ENCODE data around the gene MROH2A.

MROH2A gene

GRCh38 chr2:233802132-233802815 is 24.1 kb downstream of the MROH2A start:
- DNase-seq: no peak

GRCh38 chr2:233803292-233803911 is 25.3 kb downstream of the MROH2A start:
- no peak for DNase-seq

GRCh38 chr2:233803994-233804393 is 25.9 kb downstream of the MROH2A start:
- no peak for DNase-seq

DNA sequence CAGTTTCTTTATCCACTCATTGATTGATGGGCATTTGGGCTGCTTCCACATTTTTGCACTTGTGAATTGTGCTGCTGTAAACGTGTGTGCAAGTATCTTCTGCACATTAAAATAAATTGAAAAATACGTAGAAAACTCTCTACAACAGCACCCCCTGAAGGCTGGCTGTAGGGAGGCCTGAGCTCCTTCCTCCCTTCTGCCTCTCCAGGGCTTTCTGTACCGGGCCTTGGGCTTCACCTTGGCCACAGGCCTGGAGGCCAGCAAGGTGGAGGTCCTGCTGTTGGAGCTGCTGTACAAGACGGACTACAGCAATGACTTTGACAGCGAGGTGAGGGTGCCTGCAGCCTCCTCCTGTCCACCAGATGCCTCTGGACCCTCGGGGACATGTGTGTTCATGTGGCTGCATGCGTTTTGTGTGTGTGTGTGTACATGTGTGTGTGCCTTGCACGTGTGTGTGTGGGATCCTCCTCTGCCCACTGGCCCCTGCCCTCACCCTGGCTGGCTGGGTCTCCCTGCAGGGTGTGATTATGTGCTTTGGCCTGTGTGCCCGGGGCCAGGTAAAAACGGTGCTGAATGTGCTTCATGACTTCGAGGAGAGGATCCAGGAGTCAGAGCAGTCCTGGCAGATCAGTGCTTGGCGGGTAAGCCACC is 29.2 kb downstream of the MROH2A start:
- DNase-seq: no peak

GRCh38 chr2:233807966-233808935 is 30.1 kb downstream of the MROH2A start:
- DNase-seq: no peak

GRCh38 chr2:233810385-233810784 is 32.3 kb downstream of the MROH2A start:
- DNase-seq: no peak

GRCh38 chr2:233811087-233811486 is 33.0 kb downstream of the MROH2A start:
- DNase-seq: no peak

GRCh38 chr2:233811732-233812131 is 33.6 kb downstream of the MROH2A start:
- DNase-seq: no peak

- DNase-seq: no peak
Measured at GRCh38 chr2:233813236-233814055, 35.3 kb downstream of the MROH2A start.

GRCh38 chr2:233814056-233814835 is 36.1 kb downstream of the MROH2A start:
- DNase-seq: no peak

GRCh38 chr2:233815861-233816260 is 37.7 kb downstream of the MROH2A start:
- no peak for DNase-seq

GRCh38 chr2:233816334-233816733 is 38.2 kb downstream of the MROH2A start:
- no peak for DNase-seq

DNA sequence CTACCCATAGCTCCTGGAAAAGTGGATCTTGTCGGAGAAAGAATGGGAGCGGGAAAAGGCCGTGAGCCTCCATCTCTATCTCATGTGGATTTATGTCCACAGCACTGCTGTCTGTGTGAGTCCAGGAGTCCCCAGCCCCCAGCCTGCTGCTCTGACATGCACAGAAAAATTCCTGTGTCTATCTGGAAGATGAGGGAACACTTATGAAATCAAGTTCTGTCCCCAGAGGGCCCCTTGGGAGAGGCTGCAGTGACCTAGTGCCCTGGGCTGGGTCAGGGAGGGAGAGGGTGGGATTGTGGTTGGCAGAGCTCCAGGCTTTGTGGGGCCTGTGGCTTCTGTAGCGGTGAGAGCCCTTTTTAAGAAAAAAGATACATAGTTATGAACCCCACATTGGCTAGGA is 38.6 kb downstream of the MROH2A start:
- no peak for DNase-seq

DNA sequence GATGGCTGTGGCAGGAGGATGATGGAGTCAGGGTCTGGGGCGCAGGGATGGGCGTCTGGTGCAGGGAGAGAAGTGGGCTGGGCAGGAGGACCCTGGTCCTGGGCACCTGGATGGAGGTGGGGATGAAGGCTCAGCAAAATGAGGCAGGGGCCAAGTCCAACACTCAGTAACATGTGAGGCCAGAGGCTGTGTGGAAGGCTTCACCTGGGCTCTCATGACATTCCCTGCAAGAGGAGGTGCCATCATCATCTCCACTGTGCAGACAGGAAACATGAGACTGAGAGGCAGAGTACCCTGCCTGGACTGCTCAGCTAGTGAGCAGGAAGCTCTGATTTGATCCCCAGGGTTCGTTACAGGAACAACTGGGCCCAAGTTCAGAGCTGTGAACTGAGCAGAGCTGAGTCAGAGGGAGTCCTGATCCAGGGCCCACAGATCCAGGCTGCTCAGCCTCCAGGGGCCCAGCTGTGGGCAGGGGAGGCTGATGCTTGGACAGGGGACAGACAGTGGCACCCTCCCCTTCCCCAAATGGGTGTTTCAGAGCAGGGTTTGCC is 39.3 kb downstream of the MROH2A start:
- DNase-seq: no peak

GRCh38 chr2:233817995-233818638 is 40.0 kb downstream of the MROH2A start:
- DNase-seq: no peak

- DNase-seq: no peak
Measured at GRCh38 chr2:233818639-233819621, 40.8 kb downstream of the MROH2A start.

- no peak for DNase-seq
Measured at GRCh38 chr2:233819884-233820773, 42.0 kb downstream of the MROH2A start.

DNA sequence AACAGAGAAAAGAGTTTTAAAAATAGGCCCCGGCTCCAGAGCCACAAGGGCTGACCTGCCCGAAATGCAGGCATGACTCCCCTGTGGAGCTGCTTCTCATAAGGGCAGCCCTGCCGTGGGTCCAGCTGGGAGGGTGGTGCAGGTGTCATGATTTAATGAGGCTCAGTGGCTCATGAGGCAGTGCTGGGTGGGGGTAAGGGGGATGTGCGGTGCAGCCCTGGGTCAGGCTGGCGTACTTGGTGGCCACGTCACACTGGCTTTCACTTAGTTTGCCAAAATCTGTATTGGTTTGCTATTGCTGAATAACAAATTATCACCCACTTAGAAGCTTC is 42.6 kb downstream of the MROH2A start:
- no peak for DNase-seq

Data from activated CD4-positive, alpha-beta T cell treated with anti-CD3 and anti-CD28 coated beads, Interleukin-2, amount 50 U/mL, for 1 hour (primary cell).